Measurements from ENCODE around the gene BEGAIN.

The BEGAIN gene

GRCh38 chr14:100553471-100553870 lies 33.7 kb downstream of the BEGAIN start:
- DNase-seq (no peak), ATAC-seq (ENCODE audit: insufficient read depth, low read depth) (no peak)
- no peak overlapping the region for H3K4me3 ChIP-seq (ENCODE audit: low read depth in 1 of 2, low read length in 2 of 2)
- no peaks in the 10 kb centered on the region for H3K9me3 ChIP-seq (ENCODE audit: insufficient read depth, low read length, severe bottlenecking)
- no peak overlapping the region for H3K27ac ChIP-seq (ENCODE audit: low read length)
- H2AFZ ChIP-seq (ENCODE audit: low read depth, low read length): no peak overlapping the region
- TF ChIP-seq EZH2 (IDR thresholded peaks at IDR 0.05; ENCODE audit: borderline replicate concordance, low read depth, low read length, severe bottlenecking) (no peak), CTCF (IDR thresholded peaks at IDR 0.05; ENCODE audit: borderline replicate concordance, extremely low read depth, low read length, poor library complexity, severe bottlenecking) (no peak)
- H3K27me3 ChIP-seq (ENCODE audit: insufficient read depth, low read length, poor library complexity): no peaks in the 10 kb centered on the region
- no peaks in the 10 kb centered on the region for H3K79me2 ChIP-seq (ENCODE audit: insufficient read depth, low read length)
- no peaks in the 10 kb centered on the region for H4K20me1 ChIP-seq (ENCODE audit: insufficient read depth, low read length)
- H3K4me2 ChIP-seq (ENCODE audit: insufficient read depth, low read length): no peak overlapping the region
- no peaks in the 10 kb centered on the region for H3K36me3 ChIP-seq (ENCODE audit: insufficient read depth, low read length)
- peaks cover 7% of the 10 kb centered on the region for H3K4me1 ChIP-seq (ENCODE audit: insufficient read depth, low read length)
- no peak overlapping the region for H3K9ac ChIP-seq (ENCODE audit: low read depth, low read length)

GRCh38 chr14:100552524-100553125 lies 34.6 kb downstream of the BEGAIN start:
- no peak overlapping the region for H3K9ac ChIP-seq (ENCODE audit: low read depth, low read length)
- H3K79me2 ChIP-seq (ENCODE audit: insufficient read depth, low read length): no peaks in the 10 kb centered on the region
- H3K36me3 ChIP-seq (ENCODE audit: insufficient read depth, low read length): no peaks in the 10 kb centered on the region
- no peaks in the 10 kb centered on the region for H3K9me3 ChIP-seq (ENCODE audit: insufficient read depth, low read length, severe bottlenecking)
- no peak overlapping the region for H3K4me3 ChIP-seq (ENCODE audit: low read depth in 1 of 2, low read length in 2 of 2)
- peaks cover 15% of the 10 kb centered on the region for H3K4me1 ChIP-seq (ENCODE audit: insufficient read depth, low read length)
- peaks cover 4% of the 10 kb centered on the region; the same call in 1 of the 2 replicates for H4K20me1 ChIP-seq (ENCODE audit: insufficient read depth, low read length)
- H3K27ac ChIP-seq (ENCODE audit: low read length): no peak overlapping the region
- H3K27me3 ChIP-seq (ENCODE audit: insufficient read depth, low read length, poor library complexity): no peaks in the 10 kb centered on the region
- no peak overlapping the region for H2AFZ ChIP-seq (ENCODE audit: low read depth, low read length)
- TF ChIP-seq EZH2 (IDR thresholded peaks at IDR 0.05; ENCODE audit: borderline replicate concordance, low read depth, low read length, severe bottlenecking): no peak
- TF ChIP-seq CTCF (IDR thresholded peaks at IDR 0.05; ENCODE audit: borderline replicate concordance, extremely low read depth, low read length, poor library complexity, severe bottlenecking): no peak
- no peak for DNase-seq
- no peak for ATAC-seq (ENCODE audit: insufficient read depth, low read depth)
- no peak overlapping the region for H3K4me2 ChIP-seq (ENCODE audit: insufficient read depth, low read length)

GRCh38 chr14:100551056-100551455 lies 36.2 kb downstream of the BEGAIN start:
- H3K4me3 ChIP-seq (ENCODE audit: low read depth in 1 of 2, low read length in 2 of 2): no peak overlapping the region
- ATAC-seq (ENCODE audit: insufficient read depth, low read depth) (no peak), DNase-seq (no peak)
- no peaks in the 10 kb centered on the region for H3K9me3 ChIP-seq (ENCODE audit: insufficient read depth, low read length, severe bottlenecking)
- H3K27me3 ChIP-seq (ENCODE audit: insufficient read depth, low read length, poor library complexity): no peaks in the 10 kb centered on the region
- peaks cover 8% of the 10 kb centered on the region; the same call in 1 of the 2 replicates for H4K20me1 ChIP-seq (ENCODE audit: insufficient read depth, low read length)
- TF ChIP-seq EZH2 (IDR thresholded peaks at IDR 0.05; ENCODE audit: borderline replicate concordance, low read depth, low read length, severe bottlenecking) (no peak), CTCF (IDR thresholded peaks at IDR 0.05; ENCODE audit: borderline replicate concordance, extremely low read depth, low read length, poor library complexity, severe bottlenecking) (no peak)
- no peaks in the 10 kb centered on the region for H3K36me3 ChIP-seq (ENCODE audit: insufficient read depth, low read length)
- no peaks in the 10 kb centered on the region for H3K79me2 ChIP-seq (ENCODE audit: insufficient read depth, low read length)
- H3K9ac ChIP-seq (ENCODE audit: low read depth, low read length): no peak overlapping the region
- no peak overlapping the region for H3K4me2 ChIP-seq (ENCODE audit: insufficient read depth, low read length)
- no peak overlapping the region for H3K27ac ChIP-seq (ENCODE audit: low read length)
- H3K4me1 ChIP-seq (ENCODE audit: insufficient read depth, low read length): peaks cover 21% of the 10 kb centered on the region
- no peak overlapping the region for H2AFZ ChIP-seq (ENCODE audit: low read depth, low read length)

Data from DND-41 (cell line).